HepG2 (cell line): Measurements from ENCODE around the gene DDIT4. TPM values are rescaled to one million over a fixed set of nuclear protein-coding genes. Genes with fewer than 3 reads are reported as not detected.

Experiments
- BCL6 ChIP-seq: IDR thresholded peaks from 2 replicates; pipeline ENCODE4 v1.6.1; 2016; ENCODE audit warnings: missing genetic modification reagents, missing compliant biosample characterization
- FOXC1 ChIP-seq: sonication (generic); formaldehyde crosslinking; IDR thresholded peaks from 2 replicates; pipeline ENCODE4 v1.8.0; 2022; ENCODE audit warnings: mild to moderate bottlenecking, missing genetic modification reagents, borderline replicate concordance
- HOXA9 ChIP-seq: sonication (generic); formaldehyde crosslinking; IDR thresholded peaks from 2 replicates; pipeline ENCODE4 v1.8.1; 2022; ENCODE audit warnings: missing genetic modification reagents, mild to moderate bottlenecking, moderate library complexity, borderline replicate concordance
- MBNL3 ChIP-seq: fragments of 250-450 bp; sonication (Bioruptor Pico); conservative IDR thresholded peaks from 2 replicates; pipeline ENCODE4 v1.8.0; 2022; ENCODE audit warnings: mild to moderate bottlenecking, inconsistent platforms
- MIER2 ChIP-seq: IDR thresholded peaks from 2 replicates; pipeline ENCODE4 v1.6.1; 2016; ENCODE audit warnings: missing biosample characterization, missing genetic modification reagents
- MTF2 ChIP-seq: sonication (generic); formaldehyde crosslinking; IDR thresholded peaks from 2 replicates; pipeline ENCODE4 v1.5.0; 2020; ENCODE audit warnings: missing genetic modification reagents, borderline replicate concordance
- NFRKB ChIP-seq: fragments of 450-650 bp; IDR thresholded peaks from 2 replicates; pipeline ENCODE4 v1.6.1; 2017
- PPARG ChIP-seq: conservative IDR thresholded peaks from 2 replicates; pipeline ENCODE4 v1.6.1; 2016; ENCODE audit warnings: missing biosample characterization, missing genetic modification reagents
- SIN3B ChIP-seq: fragments of 150-350 bp; IDR thresholded peaks from 2 replicates; pipeline ENCODE4 v1.6.1; 2014; ENCODE audit warnings: low read length
- SP1 ChIP-seq, 2 experiments: fragments of 450-650 bp in 1 of 2; sonication (generic) in 1 of 2; formaldehyde crosslinking in 1 of 2; IDR thresholded peaks; 2 replicates each; pipeline versions ENCODE4 v1.4.0 to v1.6.1; 2016 to 2020; ENCODE audit warnings: missing genetic modification reagents in 1 of 2
- SYNCRIP ChIP-seq: fragments of 200-400 bp; formaldehyde crosslinking; IDR thresholded peaks from 2 replicates; pipeline ENCODE4 v1.6.1; 2018; ENCODE audit warnings: mild to moderate bottlenecking, low read depth, low read length; ENCODE audit not compliant: insufficient read depth
- TMF1 ChIP-seq: sonication (generic); formaldehyde crosslinking; IDR thresholded peaks from 2 replicates; pipeline ENCODE4 v1.8.1; 2022; ENCODE audit warnings: low read depth, missing genetic modification reagents
- ZNF234 ChIP-seq: sonication (generic); formaldehyde crosslinking; conservative IDR thresholded peaks from 2 replicates; pipeline ENCODE4 v1.5.1; 2020; ENCODE audit warnings: mild to moderate bottlenecking, missing genetic modification reagents
- ZNF569 ChIP-seq: sonication (generic); formaldehyde crosslinking; IDR thresholded peaks from 2 replicates; pipeline ENCODE4 v1.5.0; 2020; ENCODE audit warnings: mild to moderate bottlenecking, missing genetic modification reagents, moderate library complexity, borderline replicate concordance
- polyA plus RNA-seq, 8 experiments: library from polyadenylated mRNA; depleted of rRNA in 3 of 8; stranded (reverse) in 7 of 8; unstranded in 1 of 8; fragments of >200 nt; fragmentation: Illumina TruSeq in 4 of 8; extraction: Trizol in 4 of 8; gene quantifications; 2 replicates each; pipeline versions ENCODE4 v1.2.1 to v1.2.3, GENCODE V29; 2011 to 2016; ENCODE audit warnings: low read depth in 4 of 8, missing spikeins in 1 of 8, mixed read lengths in 1 of 8; ENCODE audit not compliant: insufficient read depth in 1 of 8
- total RNA-seq, 5 experiments: library from RNA; depleted of rRNA; stranded (reverse); fragments of >200 nt; fragmentation: Illumina TruSeq; extraction: Trizol; gene quantifications; 2 replicates each; pipeline ENCODE4 v1.2.3, GENCODE V29; 2016; ENCODE audit warnings: low read depth in 1 of 5
- TF ChIP-seq, protein P1 (sequence below): sonication (generic); formaldehyde crosslinking; IDR thresholded peaks from 2 replicates; pipeline ENCODE4 v1.4.0; 2020; ENCODE audit warnings: missing genetic modification reagents
- TF ChIP-seq, protein P2 (sequence below): sonication (generic); formaldehyde crosslinking; IDR thresholded peaks from 2 replicates; pipeline ENCODE4 v1.5.0; 2020; ENCODE audit warnings: missing genetic modification reagents
- TF ChIP-seq, protein P3 (sequence below): sonication (generic); formaldehyde crosslinking; IDR thresholded peaks from 2 replicates; pipeline ENCODE4 v1.4.0; 2020; ENCODE audit warnings: missing genetic modification reagents
- TF ChIP-seq, protein P4 (sequence below): sonication (generic); formaldehyde crosslinking; IDR thresholded peaks from 2 replicates; pipeline ENCODE4 v1.5.1; 2020; ENCODE audit warnings: missing genetic modification reagents, mild to moderate bottlenecking, borderline replicate concordance
- TF ChIP-seq, protein P5 (sequence below): sonication (generic); formaldehyde crosslinking; conservative IDR thresholded peaks from 2 replicates; pipeline ENCODE4 v1.5.0; 2020; ENCODE audit warnings: missing genetic modification reagents

DDIT4 gene
- total and polyA plus RNA-seq, 2 of the 13 experiments (the other 11 are each of a cell fraction or from before 2014, with no cell fraction given) = 35.6 to 40.7 TPM

DNA sequence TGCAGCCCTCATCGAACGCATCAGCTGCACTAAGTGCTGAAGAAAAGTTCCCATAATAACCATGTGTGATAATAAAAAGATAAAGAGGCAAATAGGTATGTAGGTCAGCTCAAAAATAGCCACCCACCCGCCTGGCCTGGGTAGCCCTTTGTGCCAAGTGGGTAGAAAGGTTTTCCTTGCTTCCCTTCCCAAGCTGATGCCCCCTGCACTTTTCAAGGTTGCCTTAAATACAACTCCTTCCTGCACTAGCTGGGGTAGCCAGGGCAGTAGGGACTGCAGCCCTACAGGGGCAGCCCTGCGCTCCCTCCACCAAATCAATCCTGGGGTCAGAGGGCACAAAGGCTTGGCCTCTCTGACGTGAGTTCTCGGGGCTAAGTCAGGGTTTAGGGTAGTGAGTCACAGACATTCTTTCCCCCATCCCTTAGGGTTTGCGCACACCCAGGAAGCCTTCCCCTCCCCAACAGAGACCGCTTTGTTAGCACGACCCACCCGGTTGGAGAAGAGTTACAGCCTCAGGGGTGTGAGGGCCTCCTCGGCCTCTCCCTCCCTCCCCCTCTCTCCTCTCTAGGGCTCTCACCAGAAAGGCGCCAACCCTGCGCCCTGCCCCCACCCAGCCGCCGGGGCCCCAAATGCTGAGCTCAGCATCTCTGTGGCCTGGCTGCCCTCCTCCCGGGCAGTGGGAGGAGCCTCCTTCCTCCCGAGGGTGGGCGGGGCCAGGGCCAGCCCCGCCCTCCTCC lies 13.3 kb upstream of the DDIT4 start (continued):
- TF ChIP-seq, protein P1, sequence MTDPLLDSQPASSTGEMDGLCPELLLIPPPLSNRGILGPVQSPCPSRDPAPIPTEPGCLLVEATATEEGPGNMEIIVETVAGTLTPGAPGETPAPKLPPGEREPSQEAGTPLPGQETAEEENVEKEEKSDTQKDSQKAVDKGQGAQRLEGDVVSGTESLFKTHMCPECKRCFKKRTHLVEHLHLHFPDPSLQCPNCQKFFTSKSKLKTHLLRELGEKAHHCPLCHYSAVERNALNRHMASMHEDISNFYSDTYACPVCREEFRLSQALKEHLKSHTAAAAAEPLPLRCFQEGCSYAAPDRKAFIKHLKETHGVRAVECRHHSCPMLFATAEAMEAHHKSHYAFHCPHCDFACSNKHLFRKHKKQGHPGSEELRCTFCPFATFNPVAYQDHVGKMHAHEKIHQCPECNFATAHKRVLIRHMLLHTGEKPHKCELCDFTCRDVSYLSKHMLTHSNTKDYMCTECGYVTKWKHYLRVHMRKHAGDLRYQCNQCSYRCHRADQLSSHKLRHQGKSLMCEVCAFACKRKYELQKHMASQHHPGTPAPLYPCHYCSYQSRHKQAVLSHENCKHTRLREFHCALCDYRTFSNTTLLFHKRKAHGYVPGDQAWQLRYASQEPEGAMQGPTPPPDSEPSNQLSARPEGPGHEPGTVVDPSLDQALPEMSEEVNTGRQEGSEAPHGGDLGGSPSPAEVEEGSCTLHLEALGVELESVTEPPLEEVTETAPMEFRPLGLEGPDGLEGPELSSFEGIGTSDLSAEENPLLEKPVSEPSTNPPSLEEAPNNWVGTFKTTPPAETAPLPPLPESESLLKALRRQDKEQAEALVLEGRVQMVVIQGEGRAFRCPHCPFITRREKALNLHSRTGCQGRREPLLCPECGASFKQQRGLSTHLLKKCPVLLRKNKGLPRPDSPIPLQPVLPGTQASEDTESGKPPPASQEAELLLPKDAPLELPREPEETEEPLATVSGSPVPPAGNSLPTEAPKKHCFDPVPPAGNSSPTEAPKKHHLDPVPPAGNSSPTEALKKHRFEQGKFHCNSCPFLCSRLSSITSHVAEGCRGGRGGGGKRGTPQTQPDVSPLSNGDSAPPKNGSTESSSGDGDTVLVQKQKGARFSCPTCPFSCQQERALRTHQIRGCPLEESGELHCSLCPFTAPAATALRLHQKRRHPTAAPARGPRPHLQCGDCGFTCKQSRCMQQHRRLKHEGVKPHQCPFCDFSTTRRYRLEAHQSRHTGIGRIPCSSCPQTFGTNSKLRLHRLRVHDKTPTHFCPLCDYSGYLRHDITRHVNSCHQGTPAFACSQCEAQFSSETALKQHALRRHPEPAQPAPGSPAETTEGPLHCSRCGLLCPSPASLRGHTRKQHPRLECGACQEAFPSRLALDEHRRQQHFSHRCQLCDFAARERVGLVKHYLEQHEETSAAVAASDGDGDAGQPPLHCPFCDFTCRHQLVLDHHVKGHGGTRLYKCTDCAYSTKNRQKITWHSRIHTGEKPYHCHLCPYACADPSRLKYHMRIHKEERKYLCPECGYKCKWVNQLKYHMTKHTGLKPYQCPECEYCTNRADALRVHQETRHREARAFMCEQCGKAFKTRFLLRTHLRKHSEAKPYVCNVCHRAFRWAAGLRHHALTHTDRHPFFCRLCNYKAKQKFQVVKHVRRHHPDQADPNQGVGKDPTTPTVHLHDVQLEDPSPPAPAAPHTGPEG = no peak
- TF ChIP-seq NFRKB = no peak
- TF ChIP-seq, protein P2, sequence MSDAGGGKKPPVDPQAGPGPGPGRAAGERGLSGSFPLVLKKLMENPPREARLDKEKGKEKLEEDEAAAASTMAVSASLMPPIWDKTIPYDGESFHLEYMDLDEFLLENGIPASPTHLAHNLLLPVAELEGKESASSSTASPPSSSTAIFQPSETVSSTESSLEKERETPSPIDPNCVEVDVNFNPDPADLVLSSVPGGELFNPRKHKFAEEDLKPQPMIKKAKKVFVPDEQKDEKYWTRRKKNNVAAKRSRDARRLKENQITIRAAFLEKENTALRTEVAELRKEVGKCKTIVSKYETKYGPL = no peak
- TF ChIP-seq MBNL3 (CRISPR knock-in tag) = no peak
- no peak for TF ChIP-seq MTF2 (CRISPR knock-in tag)
- no peak for TF ChIP-seq SIN3B
- no peak for TF ChIP-seq HOXA9 (CRISPR knock-in tag)
- peak; percentile 73; the same call in 1 of the 2 replicates for TF ChIP-seq BCL6
- TF ChIP-seq, protein P3, sequence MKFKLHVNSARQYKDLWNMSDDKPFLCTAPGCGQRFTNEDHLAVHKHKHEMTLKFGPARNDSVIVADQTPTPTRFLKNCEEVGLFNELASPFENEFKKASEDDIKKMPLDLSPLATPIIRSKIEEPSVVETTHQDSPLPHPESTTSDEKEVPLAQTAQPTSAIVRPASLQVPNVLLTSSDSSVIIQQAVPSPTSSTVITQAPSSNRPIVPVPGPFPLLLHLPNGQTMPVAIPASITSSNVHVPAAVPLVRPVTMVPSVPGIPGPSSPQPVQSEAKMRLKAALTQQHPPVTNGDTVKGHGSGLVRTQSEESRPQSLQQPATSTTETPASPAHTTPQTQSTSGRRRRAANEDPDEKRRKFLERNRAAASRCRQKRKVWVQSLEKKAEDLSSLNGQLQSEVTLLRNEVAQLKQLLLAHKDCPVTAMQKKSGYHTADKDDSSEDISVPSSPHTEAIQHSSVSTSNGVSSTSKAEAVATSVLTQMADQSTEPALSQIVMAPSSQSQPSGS (CRISPR knock-in tag) = peak; percentile 13; the same call in 1 of the 2 replicates
- TF ChIP-seq FOXC1 (CRISPR knock-in tag) = peak; percentile 73; the same call in 1 of the 2 replicates
- TF ChIP-seq MIER2 (CRISPR knock-in tag) = no peak
- TF ChIP-seq ZNF569 (CRISPR knock-in tag) = 0 out of 2 replicates have a peak, but pooled peaks have one; percentile 16
- TF ChIP-seq SYNCRIP = no peak
- TF ChIP-seq, protein P4, sequence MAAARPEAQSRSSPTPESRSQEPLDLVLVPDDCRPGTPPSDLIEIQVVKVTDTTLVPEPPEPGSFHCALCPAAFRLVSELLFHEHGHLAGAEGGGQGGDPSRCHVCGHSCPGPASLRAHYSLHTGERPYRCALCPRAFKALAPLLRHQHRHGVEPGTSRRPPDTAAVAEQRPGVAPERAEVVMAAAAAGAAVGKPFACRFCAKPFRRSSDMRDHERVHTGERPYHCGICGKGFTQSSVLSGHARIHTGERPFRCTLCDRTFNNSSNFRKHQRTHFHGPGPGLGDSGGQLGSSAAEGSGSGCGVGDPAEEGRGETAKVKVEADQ (CRISPR knock-in tag) = peak; percentile 59; the same call in 1 of the 2 replicates
- peak; percentile 38; the same call in 1 of the 2 replicates for TF ChIP-seq TMF1
- TF ChIP-seq, protein P5, sequence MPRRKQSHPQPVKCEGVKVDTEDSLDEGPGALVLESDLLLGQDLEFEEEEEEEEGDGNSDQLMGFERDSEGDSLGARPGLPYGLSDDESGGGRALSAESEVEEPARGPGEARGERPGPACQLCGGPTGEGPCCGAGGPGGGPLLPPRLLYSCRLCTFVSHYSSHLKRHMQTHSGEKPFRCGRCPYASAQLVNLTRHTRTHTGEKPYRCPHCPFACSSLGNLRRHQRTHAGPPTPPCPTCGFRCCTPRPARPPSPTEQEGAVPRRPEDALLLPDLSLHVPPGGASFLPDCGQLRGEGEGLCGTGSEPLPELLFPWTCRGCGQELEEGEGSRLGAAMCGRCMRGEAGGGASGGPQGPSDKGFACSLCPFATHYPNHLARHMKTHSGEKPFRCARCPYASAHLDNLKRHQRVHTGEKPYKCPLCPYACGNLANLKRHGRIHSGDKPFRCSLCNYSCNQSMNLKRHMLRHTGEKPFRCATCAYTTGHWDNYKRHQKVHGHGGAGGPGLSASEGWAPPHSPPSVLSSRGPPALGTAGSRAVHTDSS (CRISPR knock-in tag) = no peak
- TF ChIP-seq SP1 (IDR thresholded peaks at IDR 0.05) = no peak
- peak; percentile 95 for TF ChIP-seq SP1 (CRISPR knock-in tag; IDR thresholded peaks at IDR 0.05)
- no peak for TF ChIP-seq PPARG
- TF ChIP-seq ZNF234 = no peak
